ENCODE measurements around the gene MAPK12. TPM values are rescaled to one million over a fixed set of nuclear protein-coding genes. Genes with fewer than 3 reads are reported as not detected.

Gene MAPK12
- 27.1 and 38.2 TPM in 2 replicates for total RNA-seq

GRCh38 chr22:50261615-50262459 lies at the start of gene MAPK12:
TSS of gene MAPK12 (minus strand) at chr22:50261683. CDS start at chr22:50261509, 174 bp downstream.

GRCh38 chr22:50306753-50307749 lies 45.6 kb upstream of the MAPK12 start, which contains the start of gene PLXNB2:
TSS of gene PLXNB2 (minus strand) at chr22:50307646. CDS start at chr22:50290584, 17,062 bp downstream.

GRCh38 chr22:50269970-50270665 lies 8.6 kb upstream of the MAPK12 start, which contains the start of gene MAPK11:
TSS of gene MAPK11 (minus strand) at chr22:50270380. CDS start at chr22:50270292, 88 bp downstream.

GRCh38 chr22:50250555-50251476 lies 10.7 kb downstream of the MAPK12 start, which contains the start of gene HDAC10:
TSS of gene HDAC10 (minus strand) at chr22:50251265. CDS start at chr22:50251032, 233 bp downstream.

GRCh38 chr22:50244420-50245213 lies 16.9 kb downstream of the MAPK12 start, which contains the start of gene TUBGCP6:
TSS of gene TUBGCP6 (minus strand) at chr22:50245023. CDS start at chr22:50244459, 564 bp downstream.

Other genes with a start within 250 kb of the MAPK12 start
- under 0.01 TPM in 2 replicates for gene IL17REL, start 248.9 kb downstream of the MAPK12 start, total RNA-seq
- not detected in 2 replicates for gene TTLL8, start 203.4 kb downstream of the MAPK12 start, total RNA-seq
- under 0.01 TPM in 1 of 2 replicates, not detected in the other for gene MLC1, start 176.3 kb downstream of the MAPK12 start, total RNA-seq
- 1.0 and 1.3 TPM in 2 replicates for gene MOV10L1, start 171.7 kb downstream of the MAPK12 start, total RNA-seq
- 0.17 and 0.29 TPM in 2 replicates for gene PANX2, start 91.0 kb downstream of the MAPK12 start, total RNA-seq
- gene TRABD, start 75.8 kb downstream of the MAPK12 start, total RNA-seq, result 21.7 and 25.8 TPM in 2 replicates
- gene SELENOO, start 60.7 kb downstream of the MAPK12 start, total RNA-seq, result 27.2 and 32.1 TPM in 2 replicates
- gene TUBGCP6, start 16.7 kb downstream of the MAPK12 start, total RNA-seq, result 41.7 and 43.3 TPM in 2 replicates
- gene HDAC10, start 10.4 kb downstream of the MAPK12 start, total RNA-seq, result 41.3 and 73.3 TPM in 2 replicates
- 6.7 and 17.5 TPM in 2 replicates for gene MAPK11, start 8.7 kb upstream of the MAPK12 start, total RNA-seq
- gene PLXNB2, start 46.0 kb upstream of the MAPK12 start, total RNA-seq, result 133 and 254 TPM in 2 replicates
- 2.0 and 6.8 TPM in 2 replicates for gene DENND6B, start 65.3 kb upstream of the MAPK12 start, total RNA-seq
- gene PPP6R2, start 81.6 kb upstream of the MAPK12 start, total RNA-seq, result 54.0 and 72.3 TPM in 2 replicates
- gene SBF1, start 213.4 kb upstream of the MAPK12 start, total RNA-seq, result 61.8 and 123 TPM in 2 replicates
- gene ADM2, start 219.9 kb upstream of the MAPK12 start, total RNA-seq, result 0.87 and 2.3 TPM in 2 replicates
- gene MIOX, start 225.2 kb upstream of the MAPK12 start, total RNA-seq, result 0.15 TPM in 1 of 2 replicates, not detected in the other
- 57.9 and 68.3 TPM in 2 replicates for gene LMF2, start 246.0 kb upstream of the MAPK12 start, total RNA-seq
- gene NCAPH2, start 246.5 kb upstream of the MAPK12 start, total RNA-seq, result 29.3 and 46.0 TPM in 2 replicates